Measurements from ENCODE around the gene PDXP.
"Not testable (repeated sequence)": the region's sequence is repeated elsewhere in the genome, so short reads cannot be mapped to it uniquely, and the experiment has no call there.

The PDXP gene

DNA sequence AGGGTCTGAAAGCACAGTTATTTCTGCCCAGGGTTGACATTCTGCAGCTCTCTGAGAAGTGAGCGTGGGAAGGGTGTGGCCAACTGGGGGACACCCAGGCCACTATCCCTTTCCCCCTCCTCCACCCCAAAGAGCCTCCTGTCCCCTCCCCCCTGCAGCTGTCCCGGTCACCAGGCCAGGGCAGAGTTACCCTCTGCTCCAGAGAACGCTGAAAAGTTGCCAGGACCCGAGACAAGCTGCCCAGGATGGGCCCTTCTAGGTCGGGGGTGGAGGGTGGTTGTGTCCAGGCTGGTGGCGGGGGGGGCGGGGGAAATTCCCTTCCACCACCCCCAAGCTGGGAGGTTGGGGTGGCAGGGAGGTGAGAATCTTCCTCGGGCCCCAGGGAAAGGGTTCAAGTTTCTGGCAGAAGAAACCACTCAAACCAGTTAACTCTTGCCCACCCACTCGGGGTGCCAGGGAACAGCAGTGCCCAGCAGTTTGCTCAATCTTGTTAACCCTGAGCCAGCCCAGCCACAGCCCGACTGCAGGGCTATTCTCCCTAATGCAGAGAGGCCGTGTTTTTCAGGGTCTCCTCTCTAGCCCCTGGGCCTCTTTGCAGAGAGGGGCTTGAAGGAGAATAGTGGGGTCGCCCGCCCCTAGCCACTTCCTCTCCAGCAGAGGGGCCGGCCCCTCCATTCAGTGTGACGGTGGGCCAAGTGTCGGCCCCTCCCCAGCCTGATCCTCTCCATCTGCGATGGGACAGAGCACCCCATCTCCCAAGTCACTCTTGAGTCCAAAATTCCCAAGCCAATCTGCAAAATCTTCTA, 17.6 kb downstream of the PDXP start:
- no peak for DNase-seq

- DNase-seq = peak; percentile 91
Measured at GRCh38 chr22:37676736-37677492, 18.4 kb downstream of the PDXP start.

- no peak for DNase-seq
Measured at GRCh38 chr22:37677493-37677974, 19.0 kb downstream of the PDXP start.

- DNase-seq = no peak
Measured at GRCh38 chr22:37678372-37678771, 19.8 kb downstream of the PDXP start.

- DNase-seq = no peak
Measured at GRCh38 chr22:37679670-37680069, 21.1 kb downstream of the PDXP start.

DNA sequence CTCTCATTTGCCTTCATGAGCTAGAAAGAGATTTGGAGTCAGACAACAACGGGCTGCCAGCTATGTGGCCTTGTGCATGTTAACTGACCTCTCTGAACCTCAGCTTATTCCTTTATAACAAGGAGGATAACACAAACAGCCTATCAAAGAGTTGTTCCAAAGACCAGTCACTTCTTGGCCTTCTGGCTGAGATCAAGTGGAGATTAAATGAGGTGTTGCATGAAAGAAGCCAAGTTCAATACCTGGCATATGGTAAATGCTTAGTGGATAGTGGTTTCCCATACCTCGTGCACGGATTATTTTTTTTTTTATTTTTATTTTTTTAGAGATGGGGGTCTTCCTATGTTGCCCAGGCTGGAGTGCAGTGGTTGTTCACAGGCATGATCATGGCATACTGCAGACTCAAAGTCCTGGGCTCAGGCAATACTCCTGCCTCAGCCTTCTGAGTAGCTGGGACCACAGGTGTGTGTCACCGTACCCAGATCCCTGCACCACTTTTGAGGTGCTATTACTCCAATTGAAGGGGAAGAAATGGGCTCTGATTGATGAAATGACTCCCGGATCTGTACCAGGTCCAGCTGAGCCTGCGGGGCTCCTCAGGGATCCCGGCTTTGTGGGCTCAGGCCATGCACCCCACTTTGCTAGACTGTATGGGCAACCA, 21.8 kb downstream of the PDXP start:
- DNase-seq = no peak

DNA sequence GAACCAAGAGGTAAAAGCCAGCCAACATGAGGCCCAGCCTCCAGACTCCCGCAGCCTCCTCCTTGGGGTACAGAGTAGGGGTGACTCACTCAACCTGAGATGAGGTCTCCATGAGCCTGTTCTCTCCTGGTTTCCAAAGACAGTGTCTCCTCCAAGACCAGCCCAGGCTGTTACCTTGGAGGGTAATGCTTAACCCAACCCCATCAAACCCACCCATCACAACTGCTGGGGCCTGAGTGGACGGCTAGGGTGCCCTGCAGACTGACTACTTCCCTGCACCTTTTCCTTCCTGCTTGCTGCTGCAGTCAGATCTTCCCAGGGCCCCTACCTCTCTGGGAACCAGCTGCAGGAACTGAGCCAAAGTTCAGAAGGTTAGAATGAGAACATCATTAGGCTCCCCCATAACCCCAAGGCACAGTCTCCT, 22.5 kb downstream of the PDXP start:
- DNase-seq = no peak

GRCh38 chr22:37681556-37682049, 23.1 kb downstream of the PDXP start:
- peak; percentile 62 for DNase-seq

- no peak for DNase-seq
Measured at GRCh38 chr22:37684803-37685615, 26.5 kb downstream of the PDXP start.

DNA sequence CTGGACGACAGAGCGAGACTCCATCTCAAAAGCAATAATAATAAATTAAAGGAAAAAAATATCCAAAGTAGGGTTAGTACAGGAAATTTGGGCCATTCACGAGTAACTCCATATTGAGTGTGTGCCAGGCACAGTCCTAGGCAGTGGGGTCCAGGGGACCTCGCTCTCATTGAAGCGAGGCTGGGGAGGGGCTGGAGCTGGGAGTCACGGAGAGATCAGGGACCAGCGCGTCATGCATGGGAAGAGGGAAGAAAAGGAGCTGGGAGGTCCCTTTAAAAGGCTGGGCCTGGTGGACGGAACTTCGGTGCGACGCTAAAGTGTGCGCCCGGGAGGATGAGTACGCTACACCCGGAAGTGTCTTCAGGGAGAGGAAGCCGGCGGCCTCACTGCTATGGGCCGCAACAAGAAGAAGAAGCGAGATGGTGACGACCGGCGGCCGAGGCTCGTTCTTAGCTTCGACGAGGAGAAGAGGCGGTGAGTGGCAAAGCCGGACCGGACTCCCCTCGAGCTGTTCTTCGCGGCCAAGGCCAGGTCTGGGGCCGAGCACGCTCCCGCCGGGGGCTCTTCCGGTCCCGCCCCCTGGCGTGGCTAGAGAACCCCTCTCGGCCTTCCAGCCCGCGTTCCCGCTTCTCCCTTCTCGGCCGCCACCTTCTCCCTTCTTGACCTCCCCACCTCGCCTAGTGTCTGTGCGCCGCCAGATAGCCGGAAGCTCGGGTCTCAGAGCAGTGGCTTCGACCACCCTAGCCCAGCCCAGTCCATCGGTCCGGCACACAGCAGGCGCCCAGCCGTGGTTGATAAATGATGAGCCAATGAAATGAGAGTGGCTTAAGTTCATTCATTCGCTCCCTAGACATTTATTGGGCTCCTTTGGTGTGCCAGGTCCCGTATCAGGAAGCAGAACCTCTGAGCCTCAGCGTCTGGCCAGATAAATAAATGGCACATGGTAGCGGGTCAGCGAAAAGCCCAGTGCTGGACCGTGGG, 27.8 kb downstream of the PDXP start, which contains the start of gene NOL12:
TSS of gene NOL12 (plus strand) at position 342 of the 981 bp plus-strand sequence. CDS start at position 392, 50 bp downstream.
- DNase-seq = peak; percentile 68

DNA sequence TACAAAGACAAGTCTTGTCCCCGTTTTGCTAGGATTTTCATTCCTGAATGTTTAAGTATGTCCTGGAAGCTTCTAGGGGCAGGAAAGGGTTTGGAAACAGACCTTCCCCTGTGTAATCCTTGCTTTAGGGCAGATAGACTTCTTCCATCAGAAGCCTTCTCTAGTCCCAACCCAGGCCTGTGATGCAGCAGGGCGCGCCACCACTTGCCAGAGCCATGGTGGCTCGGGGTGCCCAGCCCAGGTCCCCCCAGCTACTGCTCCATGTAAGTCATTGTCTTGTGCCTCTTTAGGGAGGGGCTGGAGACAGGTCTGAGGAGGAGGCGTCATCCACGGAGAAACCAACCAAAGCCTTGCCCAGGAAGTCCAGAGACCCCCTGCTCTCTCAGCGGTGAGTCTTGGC, 31.9 kb downstream of the PDXP start:
- DNase-seq = no peak

DNA sequence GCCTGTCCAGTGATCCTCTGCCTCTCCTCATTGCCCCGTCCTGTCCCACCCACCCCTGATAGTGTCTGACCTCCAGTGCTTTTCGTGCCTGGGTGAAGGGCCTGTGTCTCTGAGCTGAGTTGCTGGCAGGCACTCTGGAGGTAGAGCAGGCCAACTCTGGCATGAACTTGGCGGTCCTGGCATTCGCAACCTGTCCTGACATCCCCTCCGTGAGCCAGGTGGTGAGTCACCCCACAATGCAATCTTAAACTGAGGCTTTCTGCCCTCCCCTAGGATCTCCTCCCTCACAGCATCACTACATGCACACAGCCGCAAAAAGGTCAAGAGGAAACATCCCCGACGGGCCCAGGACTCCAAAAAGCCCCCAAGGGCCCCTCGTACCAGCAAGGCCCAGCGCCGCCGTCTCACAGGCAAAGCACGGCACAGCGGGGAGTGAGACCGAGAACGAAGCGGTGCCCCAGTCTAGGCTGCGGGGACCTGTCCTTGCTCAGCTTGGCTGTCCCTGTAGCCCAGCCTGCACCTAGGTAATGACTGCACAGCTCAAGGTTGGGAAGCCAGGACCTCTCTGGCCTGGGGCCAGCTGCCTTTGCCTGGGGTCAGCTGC, 32.5 kb downstream of the PDXP start:
- no peak for DNase-seq

- no peak for DNase-seq
Measured at GRCh38 chr22:37692627-37693285, 34.2 kb downstream of the PDXP start.

- DNase-seq = not testable (repeated sequence)
Measured at GRCh38 chr22:37694131-37694530, 35.6 kb downstream of the PDXP start.

DNA sequence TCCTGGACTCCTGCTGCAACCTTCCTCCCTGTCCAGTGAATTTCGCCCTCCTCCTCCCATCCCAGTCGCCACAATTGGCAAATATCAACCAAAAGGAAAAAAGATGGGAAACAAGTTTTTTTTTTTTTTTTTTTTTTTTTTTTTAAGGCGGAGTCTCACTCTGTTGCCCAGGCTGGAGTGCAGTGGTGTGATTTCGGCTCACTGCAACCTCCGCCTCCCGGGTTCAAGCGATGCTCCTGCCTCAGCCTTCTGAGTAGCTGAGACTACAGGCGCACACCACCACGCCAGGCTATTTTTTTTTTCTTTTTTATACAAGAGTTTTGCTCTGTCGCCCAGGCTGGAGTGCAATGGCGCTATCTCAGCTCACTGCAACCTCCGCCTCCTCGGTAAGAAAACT, 37.7 kb downstream of the PDXP start:
- DNase-seq = not testable (repeated sequence)

- peak; percentile 70 for DNase-seq
Measured at GRCh38 chr22:37696657-37697537, 38.4 kb downstream of the PDXP start, which contains the start of gene TRIOBP. Gene TRIOBP (plus strand): TSS chr22:37697048. CDS start chr22:37701366, 4,318 bp downstream.

DNA sequence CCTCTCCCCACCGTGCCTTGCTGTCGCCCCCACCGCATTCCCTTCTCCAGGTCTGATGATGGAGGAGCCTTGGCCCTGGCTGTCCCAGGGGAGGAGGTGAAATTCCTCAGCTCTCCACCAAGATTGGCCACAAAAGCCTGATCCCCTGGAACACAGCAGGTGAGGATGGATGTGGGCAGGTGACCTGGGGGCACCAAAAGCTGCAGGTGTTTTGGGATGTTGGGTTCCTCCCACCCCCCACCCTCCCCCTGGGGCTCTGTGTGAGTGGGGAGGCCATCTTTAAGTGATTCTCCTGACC, 39.0 kb downstream of the PDXP start:
- no peak for DNase-seq

GRCh38 chr22:37701141-37701786, 42.7 kb downstream of the PDXP start:
- no peak for DNase-seq
